HL-60 (cell line): Measurements from ENCODE around the gene DNAJC5G.

Source experiments
- GABPA ChIP-seq: IDR thresholded peaks from 2 replicates; pipeline ENCODE4 v1.6.1; 2012; ENCODE audit warnings: low read depth
- POLR2AphosphoS5 ChIP-seq: IDR thresholded peaks from 2 replicates; pipeline ENCODE4 v1.6.1; 2012; ENCODE audit warnings: low read depth
- TF ChIP-seq, protein P1 (sequence below): IDR thresholded peaks from one replicate; pipeline ENCODE4 v1.5.1; 2011; ENCODE audit warnings: low read length, control low read depth, inconsistent platforms; ENCODE audit not compliant: insufficient read depth

DNA sequence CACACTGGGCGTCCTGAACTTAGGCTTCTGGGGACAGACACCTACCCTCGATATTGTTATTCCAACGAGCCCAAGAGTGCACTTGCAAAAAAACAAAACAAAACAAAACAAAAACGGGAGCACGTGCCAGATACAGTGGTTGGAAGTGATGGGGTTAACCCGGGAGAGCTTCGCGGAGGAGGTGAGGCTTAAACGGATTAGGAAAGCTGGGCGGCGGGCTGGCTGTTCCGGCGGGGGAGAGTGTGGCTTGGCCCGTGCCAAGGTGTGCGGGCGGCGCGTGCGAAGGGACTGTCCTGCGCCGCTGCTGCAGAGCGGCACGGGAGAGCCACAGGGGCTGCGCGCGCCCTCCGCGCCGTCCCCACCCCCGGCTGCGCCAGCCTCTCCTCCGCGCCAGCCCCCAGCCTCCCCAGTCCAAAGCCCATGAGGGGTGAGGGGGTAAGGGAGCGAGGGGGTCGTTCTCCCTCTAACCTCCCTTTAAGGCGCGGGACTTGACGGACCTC, 10.9 kb upstream of the DNAJC5G start:
- TF ChIP-seq, protein P1, sequence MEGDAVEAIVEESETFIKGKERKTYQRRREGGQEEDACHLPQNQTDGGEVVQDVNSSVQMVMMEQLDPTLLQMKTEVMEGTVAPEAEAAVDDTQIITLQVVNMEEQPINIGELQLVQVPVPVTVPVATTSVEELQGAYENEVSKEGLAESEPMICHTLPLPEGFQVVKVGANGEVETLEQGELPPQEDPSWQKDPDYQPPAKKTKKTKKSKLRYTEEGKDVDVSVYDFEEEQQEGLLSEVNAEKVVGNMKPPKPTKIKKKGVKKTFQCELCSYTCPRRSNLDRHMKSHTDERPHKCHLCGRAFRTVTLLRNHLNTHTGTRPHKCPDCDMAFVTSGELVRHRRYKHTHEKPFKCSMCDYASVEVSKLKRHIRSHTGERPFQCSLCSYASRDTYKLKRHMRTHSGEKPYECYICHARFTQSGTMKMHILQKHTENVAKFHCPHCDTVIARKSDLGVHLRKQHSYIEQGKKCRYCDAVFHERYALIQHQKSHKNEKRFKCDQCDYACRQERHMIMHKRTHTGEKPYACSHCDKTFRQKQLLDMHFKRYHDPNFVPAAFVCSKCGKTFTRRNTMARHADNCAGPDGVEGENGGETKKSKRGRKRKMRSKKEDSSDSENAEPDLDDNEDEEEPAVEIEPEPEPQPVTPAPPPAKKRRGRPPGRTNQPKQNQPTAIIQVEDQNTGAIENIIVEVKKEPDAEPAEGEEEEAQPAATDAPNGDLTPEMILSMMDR, result no peak
- TF ChIP-seq GABPA, result no peak
- TF ChIP-seq POLR2AphosphoS5, result no peak
